Eye (tissue), 1 donor: ENCODE measurements around the gene ADM2.
"Not testable (repeated sequence)": the region's sequence is repeated elsewhere in the genome, so short reads cannot be mapped to it uniquely, and the experiment has no call there.

Experiments
- DNase-seq: peaks from one replicate; pipeline ENCODE4 v3.0.0-alpha.2; 2015

Gene ADM2

GRCh38 chr22:50507991-50508884 lies 26.9 kb downstream of the ADM2 start, which contains the start of gene NCAPH2:
Gene NCAPH2 (plus strand): TSS chr22:50508224. CDS start chr22:50508338, 114 bp downstream.
- peak; percentile 99 for DNase-seq

GRCh38 chr22:50508897-50509296 lies 27.6 kb downstream of the ADM2 start:
- DNase-seq = no peak

- no peak for DNase-seq
Observed at GRCh38 chr22:50513175-50513574, 31.8 kb downstream of the ADM2 start.

GRCh38 chr22:50516068-50516467 lies 34.7 kb downstream of the ADM2 start:
- DNase-seq = no peak

GRCh38 chr22:50516891-50517290 lies 35.5 kb downstream of the ADM2 start:
- no peak for DNase-seq

- no peak for DNase-seq
Observed at GRCh38 chr22:50517495-50518260, 36.3 kb downstream of the ADM2 start.

GRCh38 chr22:50518606-50519005 lies 37.3 kb downstream of the ADM2 start:
- no peak for DNase-seq

GRCh38 chr22:50519151-50519550 lies 37.8 kb downstream of the ADM2 start:
- no peak for DNase-seq

- not testable (repeated sequence) for DNase-seq
Observed at GRCh38 chr22:50520184-50520583, 38.8 kb downstream of the ADM2 start.

- no peak for DNase-seq
Observed at GRCh38 chr22:50520826-50521453, 39.6 kb downstream of the ADM2 start.

GRCh38 chr22:50521710-50522109 lies 40.4 kb downstream of the ADM2 start:
- no peak for DNase-seq

- DNase-seq = no peak
Observed at GRCh38 chr22:50522208-50522805, 41.0 kb downstream of the ADM2 start.

GRCh38 chr22:50522806-50523438 lies 41.6 kb downstream of the ADM2 start:
- no peak for DNase-seq

GRCh38 chr22:50523458-50523805 lies 42.1 kb downstream of the ADM2 start:
- DNase-seq = no peak

- no peak for DNase-seq
Observed at GRCh38 chr22:50523806-50524675, 42.7 kb downstream of the ADM2 start.

GRCh38 chr22:50524676-50525103 lies 43.3 kb downstream of the ADM2 start:
- no peak for DNase-seq

GRCh38 chr22:50525104-50525857 lies 43.9 kb downstream of the ADM2 start, which contains the start of gene SCO2:
Gene SCO2 (minus strand): TSS chr22:50525598. CDS start chr22:50524411, 1,187 bp downstream.
- peak; percentile 99 for DNase-seq

GRCh38 chr22:50525858-50526107 lies 44.4 kb downstream of the ADM2 start:
- DNase-seq = no peak

GRCh38 chr22:50526108-50526833 lies 44.9 kb downstream of the ADM2 start:
- peak; percentile 93 for DNase-seq
